HG03064 (cell line): ENCODE measurements around the gene CFAP74.

ENCODE experiments used
- ATAC-seq: cut with Tn5 transposase; IDR thresholded peaks from one replicate; pipeline ENCODE4 v1.9.1; 2021; ENCODE audit warnings: low read depth; ENCODE audit not compliant: unreplicated experiment

Gene CFAP74, protein sequence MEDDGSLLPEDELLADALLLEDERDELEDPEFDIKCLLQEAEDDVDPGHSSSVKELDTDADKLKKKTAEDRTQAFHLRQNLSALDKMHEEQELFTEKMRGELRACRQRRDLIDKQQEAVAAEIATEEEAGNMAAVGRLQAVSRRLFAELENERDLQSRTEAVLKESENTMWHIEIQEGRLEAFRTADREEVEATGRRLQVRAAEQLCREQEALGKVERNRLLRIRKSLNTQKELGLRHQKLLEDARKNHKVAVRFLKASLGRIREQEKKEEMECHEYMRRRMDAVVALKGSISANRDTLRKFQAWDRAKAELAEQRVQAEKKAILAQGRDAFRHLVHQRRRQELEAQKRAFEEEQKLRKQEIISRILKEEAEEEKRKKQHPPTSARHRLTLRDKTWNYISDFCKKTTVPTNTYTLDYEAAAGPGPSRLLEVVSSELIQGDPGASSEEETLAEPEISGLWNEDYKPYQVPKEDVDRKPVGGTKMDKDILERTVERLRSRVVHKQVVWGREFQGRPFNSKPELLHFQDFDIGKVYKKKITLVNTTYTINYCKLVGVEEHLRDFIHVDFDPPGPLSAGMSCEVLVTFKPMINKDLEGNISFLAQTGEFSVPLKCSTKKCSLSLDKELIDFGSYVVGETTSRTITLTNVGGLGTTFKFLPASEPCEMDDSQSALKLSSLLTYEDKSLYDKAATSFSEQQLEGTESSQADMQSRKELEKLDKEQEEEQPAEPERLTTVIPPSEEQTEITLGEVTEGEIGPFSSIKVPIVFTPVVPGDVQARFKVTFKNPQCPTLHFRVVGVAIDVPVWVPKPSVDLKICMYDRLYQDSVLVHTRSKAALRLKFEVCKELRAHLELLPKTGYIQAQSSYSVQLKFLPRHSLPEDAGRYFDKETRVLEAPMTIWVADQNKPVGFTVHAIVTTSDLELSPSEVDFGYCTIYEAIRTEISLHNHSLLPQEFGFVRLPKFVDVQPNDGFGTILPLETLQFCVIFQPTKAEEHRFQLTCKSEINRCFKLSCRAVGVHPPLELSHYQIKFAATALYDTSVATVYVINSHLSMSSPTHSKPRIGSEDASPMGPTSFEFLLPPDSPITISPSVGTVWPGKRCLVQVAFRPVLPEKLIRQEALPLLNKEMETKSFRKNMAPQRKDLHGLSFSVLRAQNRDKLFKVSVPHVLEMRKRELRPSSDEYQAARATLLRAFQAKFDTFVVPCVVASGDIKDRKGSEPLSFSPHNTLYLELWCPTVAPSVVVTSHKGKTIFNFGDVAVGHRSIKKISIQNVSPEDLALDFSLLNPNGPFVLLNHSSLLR (N-terminal part only)

DNA sequence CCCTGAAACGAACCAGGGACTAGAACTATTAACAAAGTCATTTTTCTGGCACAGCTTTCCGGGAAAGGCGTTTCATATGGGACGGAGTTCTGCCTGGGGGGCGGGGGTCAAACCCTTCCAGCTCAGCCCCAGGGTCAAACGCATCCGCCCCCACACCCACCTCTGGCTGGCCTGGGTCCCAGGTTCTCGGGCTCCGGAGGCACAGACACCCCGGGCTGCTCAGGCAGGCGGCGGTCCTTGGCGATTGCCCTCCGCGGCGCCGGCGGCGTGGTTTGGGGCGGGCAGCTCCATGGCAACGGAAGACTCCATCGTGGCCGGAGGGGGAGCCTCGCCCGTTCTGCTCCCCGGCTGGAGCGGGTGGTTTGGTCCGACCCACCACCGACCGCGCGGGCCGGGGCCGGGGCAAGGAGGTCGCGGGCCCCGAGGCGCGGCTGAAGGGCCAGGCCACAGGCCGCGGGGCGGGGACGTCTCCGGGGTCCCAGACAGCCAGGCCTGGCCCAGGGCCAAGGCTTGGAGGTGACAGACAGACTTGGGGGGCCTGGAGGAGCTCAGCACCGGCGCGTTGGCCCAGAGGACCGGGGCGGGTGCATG is at the start of gene CFAP74:
CFAP74 (minus strand) TSS at position 246 of the 591 bp plus-strand sequence. CDS start 12,830 bp downstream, outside the sequence.
- no peak for ATAC-seq

DNA sequence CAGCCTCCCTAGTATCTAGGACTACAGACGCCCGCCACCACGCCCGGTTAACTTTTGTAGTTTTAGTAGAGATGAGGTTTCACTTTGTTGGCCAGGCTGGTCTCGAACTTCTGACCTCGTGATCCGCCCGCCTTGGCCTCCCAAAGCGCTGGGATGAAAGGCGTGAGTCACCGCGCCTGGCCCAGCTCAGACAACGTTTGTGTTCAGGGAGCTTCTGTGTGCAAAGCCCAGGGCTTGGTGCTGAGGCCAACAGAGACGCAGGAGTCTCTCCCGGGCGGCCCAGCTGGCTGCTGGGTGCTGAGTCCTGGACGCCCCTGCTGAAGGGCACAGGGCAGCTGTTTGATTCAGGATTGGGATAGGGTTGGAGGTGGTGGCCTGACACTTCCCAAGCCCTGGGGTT is 49.6 kb upstream of the CFAP74 start:
- no peak for ATAC-seq

DNA sequence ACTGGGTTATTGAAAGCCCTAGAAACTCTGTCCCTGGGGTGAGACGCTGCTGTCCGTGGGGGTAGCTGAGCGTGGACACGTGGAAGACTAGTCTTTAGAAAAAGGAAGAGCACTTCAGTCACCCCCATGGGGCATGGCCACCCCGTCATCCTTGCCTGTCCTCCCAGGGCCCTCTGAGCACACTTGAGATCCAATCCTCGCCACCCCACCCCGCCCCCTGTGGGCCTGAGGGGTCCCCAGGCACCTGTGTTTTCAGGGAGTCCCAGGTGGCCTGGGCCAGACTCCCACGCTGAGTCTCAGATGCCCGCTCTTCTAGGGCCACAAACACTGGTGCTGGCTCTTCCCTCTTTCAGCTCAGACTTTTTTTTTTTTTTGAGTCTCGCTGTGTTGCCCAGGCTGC is 49.2 kb upstream of the CFAP74 start:
- ATAC-seq: no peak

DNA sequence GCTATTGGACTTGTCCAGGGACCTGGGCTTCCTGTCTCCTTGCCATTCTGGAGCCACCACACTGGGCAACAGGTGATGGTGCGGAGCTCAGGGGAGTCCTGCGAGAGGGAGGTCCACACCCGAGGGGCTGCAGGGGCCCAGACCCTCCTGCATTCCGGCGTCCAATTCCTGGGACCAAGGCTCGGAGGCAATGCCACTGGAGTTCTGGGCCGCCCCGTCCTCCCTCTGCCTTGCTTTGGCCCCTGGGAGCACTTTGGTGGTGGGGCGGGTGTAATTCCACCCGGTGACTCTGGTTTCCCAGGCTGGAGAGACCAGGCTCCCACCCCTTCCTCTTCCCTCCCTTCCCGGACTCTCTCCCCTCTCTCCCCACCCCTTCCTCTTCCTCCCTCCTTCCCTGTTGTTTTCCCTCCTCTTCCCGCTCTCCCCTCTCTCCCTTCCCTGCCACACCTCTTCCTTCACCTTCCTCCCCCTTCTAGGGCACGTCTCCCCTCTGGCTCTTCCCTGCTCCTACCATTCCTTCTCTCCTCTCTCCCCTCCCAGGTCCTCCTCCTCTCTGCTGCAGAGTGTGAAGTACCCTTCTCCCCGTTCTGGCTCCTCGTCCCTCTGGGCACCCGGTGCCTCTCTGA is 48.6 kb upstream of the CFAP74 start:
- no peak for ATAC-seq

DNA sequence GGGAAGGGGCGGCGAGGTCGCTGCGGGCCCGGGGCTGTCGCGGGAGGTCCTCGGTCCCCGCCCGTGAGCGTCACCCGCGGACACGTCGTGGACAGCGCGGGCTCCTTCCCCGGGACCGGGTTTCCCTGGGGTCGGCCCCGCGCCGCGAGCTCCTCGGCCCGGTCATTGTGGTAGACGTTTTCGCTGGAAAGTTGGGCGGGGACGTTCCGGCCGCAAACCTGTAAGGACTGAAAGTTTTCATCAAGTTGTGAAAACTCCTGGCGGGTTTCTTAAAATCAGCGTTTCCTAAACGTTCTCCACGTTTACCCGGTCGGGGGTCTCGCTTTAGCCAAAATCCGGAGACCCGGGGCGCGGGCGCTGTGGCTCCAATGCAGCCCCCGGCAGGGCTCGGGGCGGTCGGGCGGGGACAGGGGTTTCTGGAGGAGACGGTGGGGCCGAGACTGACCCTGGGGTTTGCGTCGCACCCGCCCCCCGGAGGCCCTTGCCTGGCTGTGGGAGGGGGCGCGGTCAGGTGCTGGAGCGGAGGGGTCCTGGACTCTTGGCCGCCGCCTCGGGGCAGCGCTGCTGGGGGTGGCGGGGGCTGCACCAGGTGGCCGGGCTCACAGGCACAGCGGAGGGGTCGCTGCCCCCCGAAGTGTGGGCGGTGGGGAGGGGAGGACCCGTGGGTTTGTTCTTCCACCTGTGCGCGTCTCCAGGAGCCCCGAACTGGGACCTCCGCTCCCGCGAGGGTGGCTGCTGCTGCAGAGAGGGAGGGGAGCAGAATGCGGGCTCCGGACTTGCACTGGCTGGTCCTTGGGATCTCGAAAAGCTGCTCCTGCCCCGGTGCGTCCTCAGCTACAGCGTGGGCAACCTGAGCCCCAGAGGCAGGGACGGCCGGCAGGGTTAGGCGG is 47.5 kb upstream of the CFAP74 start:
- ATAC-seq: no peak

DNA sequence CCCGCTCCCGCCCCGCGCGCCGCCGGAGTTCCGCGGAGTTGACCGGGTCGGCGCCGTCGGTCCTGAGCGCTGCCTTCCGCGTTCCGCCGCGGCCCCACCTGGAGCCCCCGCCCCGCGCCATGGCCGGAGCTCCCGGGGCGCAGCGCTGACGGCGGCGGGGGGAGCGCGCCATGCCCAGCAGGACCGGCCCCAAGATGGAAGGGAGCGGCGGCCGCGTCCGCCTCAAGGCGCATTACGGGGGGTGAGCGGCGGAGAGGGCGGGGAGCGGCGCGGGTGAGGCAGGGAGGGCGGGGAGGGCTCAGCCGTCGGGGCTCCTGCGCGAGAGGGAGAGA is 46.8 kb upstream of the CFAP74 start:
- ATAC-seq: no peak

DNA sequence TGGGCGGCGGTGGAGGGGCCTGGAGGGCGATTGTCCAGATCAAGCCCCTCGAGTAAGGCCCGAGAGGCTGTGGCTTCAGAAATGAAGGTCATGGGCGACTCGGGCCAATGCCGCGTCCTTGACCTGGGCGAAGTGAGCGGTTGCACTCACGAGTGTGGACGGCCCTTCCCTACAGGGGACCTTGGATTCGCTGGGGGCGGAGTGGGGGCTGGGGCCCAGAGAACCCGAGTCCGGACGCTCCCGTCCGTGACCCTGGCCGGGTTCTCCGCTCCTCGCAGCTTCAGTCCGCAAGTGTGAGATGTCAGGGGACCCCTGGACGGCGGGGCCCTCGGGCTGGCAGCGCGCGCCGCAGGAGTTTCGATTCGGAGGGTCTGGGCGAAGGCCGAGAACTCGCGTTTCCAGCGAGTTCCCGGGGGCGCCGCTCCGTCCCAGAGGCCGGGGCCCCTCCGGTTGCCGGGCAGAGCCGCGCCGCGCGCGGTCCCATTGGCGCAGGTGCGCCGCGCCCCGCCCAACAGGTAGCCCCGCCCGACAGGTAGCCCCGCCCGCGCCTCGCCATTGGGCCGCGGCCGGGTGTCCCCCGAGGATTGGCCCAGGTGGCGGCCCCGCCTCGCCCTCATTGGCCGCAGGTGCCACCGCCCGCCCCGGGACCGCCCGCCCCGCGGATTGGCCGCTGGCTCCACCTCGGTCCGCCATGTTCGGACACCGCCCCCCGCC is 46.3 kb upstream of the CFAP74 start, which contains the start of gene PRKCZ:
PRKCZ (plus strand) TSS at position 694 of the 714 bp plus-strand sequence. CDS start 220 bp downstream, outside the sequence.
- ATAC-seq: no peak

DNA sequence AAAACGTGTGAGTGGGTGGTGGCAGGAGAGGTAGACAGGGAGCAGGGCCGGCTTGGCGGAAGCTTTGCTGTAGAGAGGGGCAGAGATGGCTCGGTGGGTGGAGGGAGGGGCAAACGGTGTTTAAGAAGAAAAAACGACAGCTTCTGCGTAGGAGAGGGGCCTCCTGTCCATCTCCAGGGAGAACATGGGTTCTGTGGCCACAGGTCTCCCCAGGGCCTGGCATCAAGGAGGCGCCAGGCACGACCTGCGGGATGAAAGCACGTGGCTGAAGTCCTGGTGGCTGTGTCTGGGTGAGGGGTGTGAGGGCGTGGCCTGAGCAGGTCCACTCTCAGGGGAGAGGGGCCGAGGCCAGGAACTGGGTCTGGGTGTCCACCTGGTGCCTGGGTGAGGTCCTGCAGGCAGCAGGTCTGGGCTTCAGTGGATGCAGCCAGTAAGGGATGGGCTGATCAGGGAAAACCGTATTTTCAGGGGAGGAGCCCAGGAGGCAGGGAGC is 45.7 kb upstream of the CFAP74 start:
- ATAC-seq: no peak

DNA sequence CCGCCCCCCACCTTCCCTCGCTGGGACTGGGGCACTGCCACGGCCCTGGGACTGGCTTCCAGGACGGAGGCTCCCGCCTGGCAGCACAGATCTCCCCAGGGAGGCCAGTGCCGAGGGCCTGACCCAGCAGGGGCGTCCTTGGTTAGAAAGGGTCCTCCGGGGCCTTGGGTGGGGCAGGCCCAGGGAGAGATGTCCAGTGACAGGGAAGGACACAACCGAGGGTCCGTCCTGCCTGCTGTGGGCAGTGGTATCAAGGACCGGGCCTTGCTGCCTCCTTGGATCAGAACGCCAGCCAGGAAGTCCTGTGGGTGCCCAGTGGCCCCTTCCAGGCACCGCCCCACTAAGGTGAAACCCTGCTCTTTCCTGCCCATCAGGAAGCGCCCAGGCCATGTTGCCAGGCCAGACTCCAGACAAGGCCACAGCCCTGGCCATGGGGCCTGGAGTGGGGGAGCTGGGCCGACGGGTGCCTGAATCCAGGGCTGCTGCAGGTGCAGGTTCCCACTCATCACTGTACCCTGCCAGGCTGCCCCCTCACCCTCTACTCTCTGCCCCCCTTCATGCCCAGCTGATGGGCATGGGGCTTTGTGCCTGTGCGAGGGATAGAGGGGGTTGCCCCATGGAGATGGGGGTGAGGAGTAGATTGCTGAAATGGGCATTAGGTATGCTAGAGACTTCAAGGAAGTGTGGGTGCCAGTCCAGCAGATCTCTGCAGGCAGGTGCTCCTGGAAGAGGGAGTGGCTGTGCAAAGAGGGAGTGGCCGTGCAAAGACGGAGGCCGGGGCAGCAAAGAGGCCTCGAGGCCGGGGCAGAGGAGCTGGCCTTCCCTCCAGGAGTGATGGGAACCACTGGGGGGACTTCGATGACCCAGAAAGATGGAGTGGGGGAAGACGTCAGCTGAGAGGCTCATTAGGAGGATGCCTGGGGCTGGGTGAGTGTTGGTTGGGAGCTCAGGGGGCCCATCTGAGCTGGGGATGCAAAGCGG is 44.5 kb upstream of the CFAP74 start:
- ATAC-seq: no peak

DNA sequence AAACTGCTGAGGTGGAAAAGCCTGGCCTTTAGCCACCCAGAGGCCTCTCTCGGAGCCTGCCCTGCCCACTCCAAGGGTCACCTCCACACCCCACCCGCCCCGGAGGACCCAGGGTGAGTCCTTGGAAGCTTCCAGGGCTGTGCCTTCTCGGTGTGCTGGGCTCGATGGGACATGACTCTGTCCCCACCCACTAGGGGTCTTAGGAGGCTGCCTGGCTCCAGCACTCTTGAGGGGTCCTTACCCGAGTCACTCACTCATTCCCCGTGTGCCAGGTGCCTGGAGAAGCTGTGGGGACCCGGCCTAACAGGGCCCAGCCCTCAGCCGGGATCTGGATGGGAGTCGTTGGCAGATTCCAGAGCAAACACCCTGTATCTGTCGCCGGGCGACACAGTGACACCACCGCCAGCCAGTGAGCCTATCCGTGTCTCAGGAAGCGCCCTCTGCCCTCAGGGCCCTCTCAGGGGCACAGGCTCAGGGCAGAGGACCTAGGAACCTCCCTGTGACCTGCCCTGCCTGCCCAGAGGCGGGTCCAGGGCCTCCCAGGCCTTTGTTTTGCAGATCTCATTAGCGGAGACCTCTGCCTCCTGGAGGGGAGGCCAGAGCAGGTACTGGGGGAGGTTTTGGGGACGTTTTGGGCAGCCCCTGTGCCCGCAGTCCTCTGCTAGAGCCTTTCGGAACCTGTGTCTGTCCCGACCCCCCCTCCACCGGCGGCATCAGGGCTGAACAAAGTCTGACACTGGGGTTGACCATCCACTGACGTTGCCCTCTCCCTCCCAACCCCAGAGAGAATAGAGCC is 43.6 kb upstream of the CFAP74 start:
- ATAC-seq: no peak

DNA sequence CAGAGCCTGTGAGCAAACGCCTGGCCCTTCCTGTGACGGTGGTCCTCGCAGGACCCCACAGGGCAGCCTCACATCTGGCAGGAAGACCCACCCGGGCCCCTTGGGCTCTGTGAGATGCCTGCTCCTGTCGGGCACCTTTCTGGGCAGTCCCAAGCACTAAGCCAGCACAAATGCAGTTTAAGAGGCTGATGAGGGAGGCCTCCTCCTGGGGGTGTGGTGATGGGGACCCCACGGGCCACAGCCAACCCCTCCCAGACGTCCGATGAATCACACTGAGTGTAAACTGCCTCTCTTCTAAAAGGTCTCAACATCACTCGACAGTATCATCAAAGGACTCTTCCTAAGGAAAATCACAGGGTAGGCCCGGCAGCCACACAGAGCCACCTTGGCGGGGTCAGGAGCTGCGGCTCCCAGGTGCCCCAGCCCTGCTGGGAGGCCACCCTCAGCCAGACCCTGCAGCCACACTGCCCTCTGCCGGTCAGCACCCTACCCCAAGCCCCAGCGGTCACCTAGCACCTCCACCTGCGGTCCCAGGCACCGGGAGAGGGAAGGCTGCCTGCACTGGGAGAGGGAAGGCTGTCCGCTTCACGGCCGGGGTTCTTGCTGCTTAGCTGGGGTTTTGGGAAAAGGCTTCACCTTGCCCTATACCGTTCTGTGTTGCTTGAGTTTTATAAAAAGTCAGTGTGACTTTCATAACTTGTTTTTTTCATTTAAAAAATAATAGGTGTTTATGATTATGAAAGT is 42.8 kb upstream of the CFAP74 start:
- ATAC-seq: no peak

DNA sequence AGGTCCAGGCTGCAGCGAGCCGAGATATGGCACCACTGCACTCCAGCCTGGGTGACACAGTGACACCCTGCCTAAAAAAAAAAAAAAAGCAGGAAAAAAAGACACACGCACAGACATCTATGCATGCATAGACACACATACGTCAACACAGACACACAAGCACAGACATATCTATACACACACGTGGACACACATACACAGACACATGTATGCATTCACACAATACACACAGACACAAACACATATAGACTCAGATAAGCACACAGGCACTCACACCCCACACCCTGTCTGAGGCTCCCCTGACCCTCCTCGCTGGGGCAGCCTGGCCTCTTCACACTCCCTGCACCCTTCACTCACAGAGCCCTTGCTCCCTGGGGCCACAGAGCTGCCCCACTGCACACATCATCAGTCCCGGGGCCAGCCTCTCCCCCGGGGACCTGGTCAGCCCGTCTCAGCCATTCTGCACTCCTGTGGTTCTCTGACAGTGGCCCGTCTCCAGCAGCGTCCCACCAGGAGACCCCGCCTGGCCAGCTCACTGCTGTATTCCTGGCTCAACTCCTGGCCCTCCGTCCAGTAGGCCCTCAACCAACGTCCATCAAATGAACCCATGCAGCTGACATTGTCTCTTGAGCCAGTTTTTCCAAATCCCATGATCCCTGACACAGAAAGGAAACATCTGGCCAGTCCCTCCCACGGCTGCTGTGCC is 42.0 kb upstream of the CFAP74 start:
- no peak for ATAC-seq

DNA sequence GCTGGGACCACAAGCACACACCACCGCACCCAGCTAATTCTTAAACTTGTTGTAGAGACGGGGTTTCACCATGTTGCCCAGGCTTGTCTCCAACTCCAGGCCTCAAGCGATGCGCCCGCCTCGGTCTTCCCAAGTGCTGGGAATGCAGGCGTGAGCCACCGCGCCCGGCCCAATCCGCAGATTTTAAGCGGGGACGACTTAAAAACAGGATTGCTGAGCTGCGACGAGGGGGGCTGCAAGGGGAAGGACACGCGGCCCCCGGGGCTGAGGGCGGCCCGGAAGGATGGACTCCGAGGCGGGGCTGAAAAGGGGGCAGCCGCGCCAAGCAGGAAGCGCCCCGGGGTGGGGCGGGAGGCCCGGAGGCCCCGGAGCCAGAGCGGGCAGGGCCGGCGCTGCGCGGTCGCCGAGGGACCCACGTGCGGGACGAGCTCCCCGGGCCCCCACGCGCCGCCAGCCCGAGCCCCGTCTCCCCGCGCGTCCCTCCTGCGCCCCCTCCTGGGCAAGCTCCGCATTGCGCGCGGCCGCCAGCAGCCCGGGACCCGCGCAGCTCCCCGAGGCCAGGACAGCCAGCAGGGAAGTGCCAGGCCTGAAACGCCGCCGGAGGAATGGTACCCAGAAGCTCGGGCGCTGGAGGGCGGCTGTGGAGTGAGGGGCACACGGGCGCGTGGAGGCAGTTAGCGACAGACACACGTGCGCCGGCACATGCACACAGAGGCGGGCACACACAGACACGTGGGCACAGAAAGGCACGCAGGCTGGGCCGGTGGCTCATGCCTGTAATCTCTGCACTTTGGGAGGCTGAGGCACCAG is 41.1 kb upstream of the CFAP74 start:
- ATAC-seq: no peak

DNA sequence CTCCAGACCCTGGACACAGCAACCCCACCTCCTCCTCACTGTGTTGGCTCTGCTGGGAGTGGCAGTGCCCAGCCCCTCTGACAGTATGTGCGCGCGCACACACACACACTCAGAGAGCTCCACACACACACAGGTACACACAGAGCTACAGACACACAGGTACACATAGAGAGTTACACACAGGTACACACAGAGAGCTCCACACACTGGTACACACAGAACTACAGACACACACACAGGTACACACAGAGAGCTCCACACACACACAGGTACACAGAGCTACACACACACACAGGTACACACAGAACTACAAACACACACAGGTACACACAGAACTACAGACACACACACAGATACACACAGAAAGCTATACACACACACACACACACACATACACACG is 40.3 kb upstream of the CFAP74 start:
- ATAC-seq: no peak
